Measurements from ENCODE around the gene ITGAD. TPM values are rescaled to one million over a fixed set of nuclear protein-coding genes. Genes with fewer than 3 reads are reported as not detected.

ITGAD gene
- total and polyA plus RNA-seq, 2 donors (not counting 3 experiments of a cell fraction or from before 2014, with no cell fraction given) = not detected

DNA sequence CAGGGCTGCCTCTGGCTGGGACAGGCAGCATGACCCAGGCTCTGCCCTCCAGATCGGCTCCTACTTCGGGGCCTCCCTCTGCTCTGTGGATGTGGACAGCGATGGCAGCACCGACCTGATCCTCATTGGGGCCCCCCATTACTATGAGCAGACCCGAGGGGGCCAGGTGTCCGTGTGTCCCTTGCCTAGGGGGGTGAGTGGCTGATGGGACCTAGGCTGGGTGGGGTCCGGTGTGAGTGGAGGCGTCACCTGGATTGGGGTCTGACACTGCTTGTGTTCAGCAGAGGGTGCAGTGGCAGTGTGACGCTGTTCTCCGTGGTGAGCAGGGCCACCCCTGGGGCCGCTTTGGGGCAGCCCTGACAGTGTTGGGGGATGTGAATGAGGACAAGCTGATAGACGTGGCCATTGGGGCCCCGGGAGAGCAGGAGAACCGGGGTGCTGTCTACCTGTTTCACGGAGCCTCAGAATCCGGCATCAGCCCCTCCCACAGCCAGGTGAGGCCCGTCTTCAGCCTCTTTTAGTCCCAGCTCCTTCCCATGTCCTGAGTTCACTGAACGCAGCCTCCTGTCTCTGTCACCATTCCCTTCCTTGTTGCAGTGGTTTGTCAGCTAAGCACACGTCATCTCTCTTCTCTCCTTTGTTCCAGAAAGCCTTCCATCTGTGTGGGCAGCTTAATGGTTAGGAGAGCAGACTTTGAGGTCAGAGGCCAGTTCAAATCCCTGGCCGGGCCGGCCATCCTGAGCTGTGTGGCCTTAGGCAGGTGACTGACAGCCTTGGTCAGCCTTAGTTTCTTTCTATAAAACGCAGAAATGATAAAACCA lies 18.1 kb downstream of the ITGAD start:
- no peak for TF ChIP-seq EZH2 (IDR thresholded peaks at IDR 0.05; ENCODE audit: borderline replicate concordance, low read depth, low read length, severe bottlenecking)
- TF ChIP-seq GATA2 (IDR thresholded peaks at IDR 0.05; ENCODE audit: insufficient read depth, insufficient read length, low read depth, low read length) = no peak
- TF ChIP-seq MYC (IDR thresholded peaks at IDR 0.05; ENCODE audit: low read depth, low read length) = no peak
- TF ChIP-seq, protein P1, sequence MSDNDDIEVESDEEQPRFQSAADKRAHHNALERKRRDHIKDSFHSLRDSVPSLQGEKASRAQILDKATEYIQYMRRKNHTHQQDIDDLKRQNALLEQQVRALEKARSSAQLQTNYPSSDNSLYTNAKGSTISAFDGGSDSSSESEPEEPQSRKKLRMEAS (IDR thresholded peaks at IDR 0.05; ENCODE audit: insufficient read depth, insufficient read length) = no peak
- no peak for TF ChIP-seq POLR2AphosphoS5 (IDR thresholded peaks at IDR 0.05; ENCODE audit: insufficient read depth, low read depth, low read length)
- TF ChIP-seq FOS (IDR thresholded peaks at IDR 0.05; ENCODE audit: borderline replicate concordance, insufficient read depth, low read length) = no peak
- TF ChIP-seq, protein P2, sequence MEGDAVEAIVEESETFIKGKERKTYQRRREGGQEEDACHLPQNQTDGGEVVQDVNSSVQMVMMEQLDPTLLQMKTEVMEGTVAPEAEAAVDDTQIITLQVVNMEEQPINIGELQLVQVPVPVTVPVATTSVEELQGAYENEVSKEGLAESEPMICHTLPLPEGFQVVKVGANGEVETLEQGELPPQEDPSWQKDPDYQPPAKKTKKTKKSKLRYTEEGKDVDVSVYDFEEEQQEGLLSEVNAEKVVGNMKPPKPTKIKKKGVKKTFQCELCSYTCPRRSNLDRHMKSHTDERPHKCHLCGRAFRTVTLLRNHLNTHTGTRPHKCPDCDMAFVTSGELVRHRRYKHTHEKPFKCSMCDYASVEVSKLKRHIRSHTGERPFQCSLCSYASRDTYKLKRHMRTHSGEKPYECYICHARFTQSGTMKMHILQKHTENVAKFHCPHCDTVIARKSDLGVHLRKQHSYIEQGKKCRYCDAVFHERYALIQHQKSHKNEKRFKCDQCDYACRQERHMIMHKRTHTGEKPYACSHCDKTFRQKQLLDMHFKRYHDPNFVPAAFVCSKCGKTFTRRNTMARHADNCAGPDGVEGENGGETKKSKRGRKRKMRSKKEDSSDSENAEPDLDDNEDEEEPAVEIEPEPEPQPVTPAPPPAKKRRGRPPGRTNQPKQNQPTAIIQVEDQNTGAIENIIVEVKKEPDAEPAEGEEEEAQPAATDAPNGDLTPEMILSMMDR (IDR thresholded peaks at IDR 0.05; ENCODE audit: extremely low read depth in 1 of 2, insufficient read depth in 1 of 2, low read depth in 1 of 2, low read length in 2 of 2) = no peak
- TF ChIP-seq POLR2A (IDR thresholded peaks at IDR 0.05; ENCODE audit: low read depth, low read length) = no peak
- no peak for TF ChIP-seq JUN (IDR thresholded peaks at IDR 0.05; ENCODE audit: borderline replicate concordance, insufficient read depth, insufficient read length, low read depth)
- Histone ChIP-seq H3K4me1 (ENCODE audit: control insufficient read depth, extremely low read depth, insufficient read depth, low read length) (no peaks in the 10 kb centered on the region), H3K79me2 (ENCODE audit: control insufficient read depth, insufficient read depth, low read length) (no peaks in the 10 kb centered on the region), H2AFZ (ENCODE audit: low read depth, low read length) (no peak overlapping the region), H3K9me3 (replicated peaks; ENCODE audit: control insufficient read depth, insufficient read depth, low read length) (no peaks in the 10 kb centered on the region), H4K20me1 (replicated peaks; ENCODE audit: control insufficient read depth, extremely low read depth, insufficient read depth, low read length) (no peaks in the 10 kb centered on the region), H3K9me1 (replicated peaks; ENCODE audit: control insufficient read depth, extremely low read depth, insufficient read depth, low read length) (no peaks in the 10 kb centered on the region), H3K4me3 (replicated peaks in 1 of 3; ENCODE audit: insufficient read depth in 1 of 3, low read depth in 1 of 3, low read length in 3 of 3) (no peak overlapping the region), H3K9ac (replicated peaks; ENCODE audit: extremely low read depth, insufficient read depth, low read length) (no peak overlapping the region), H3K4me2 (ENCODE audit: insufficient read depth, low read length) (no peak overlapping the region), H3K27ac (ENCODE audit: insufficient read depth, low read depth, low read length) (no peak overlapping the region), H3K27me3 (ENCODE audit: control insufficient read depth in 2 of 2, insufficient read depth in 2 of 2, low read length in 2 of 2) (no peaks in the 10 kb centered on the region), H3K36me3 (ENCODE audit: control insufficient read depth in 2 of 2, extremely low read depth in 1 of 2, insufficient read depth in 2 of 2, low read length in 2 of 2) (no peaks in the 10 kb centered on the region)
- no peak for DNase-seq (ENCODE audit: low read depth, low spot score)
- dilution Hi-C loops (cut with MboI; ENCODE audit: extremely low pct_ligation_motif_present, low sequenced_read_pairs) (no loop called here), intact Hi-C loops (cut with micrococcal nuclease) (no loop called here)
- ChIA-PET POLR2A (no interaction called here), CTCF (no interaction called here)
- FAIRE-seq = no peak
- BruUV-seq (replicated peaks) = no TSS peak

All from endothelial cell of umbilical vein (primary cell).